AG09319 (cell line): ENCODE results near the gene KCNC3.

Experiments used
- DNase-seq: peaks from one replicate; pipeline ENCODE4 v3.0.0-alpha.2; 2010; ENCODE audit warnings: low read depth; ENCODE audit errors: extremely low read depth
- TF ChIP-seq, protein P1 (sequence below): IDR thresholded peaks from 2 replicates; pipeline ENCODE4 v1.5.1; 2011; ENCODE audit warnings: low read depth, mild to moderate bottlenecking, inconsistent platforms, low read length, moderate library complexity

The KCNC3 gene

DNA sequence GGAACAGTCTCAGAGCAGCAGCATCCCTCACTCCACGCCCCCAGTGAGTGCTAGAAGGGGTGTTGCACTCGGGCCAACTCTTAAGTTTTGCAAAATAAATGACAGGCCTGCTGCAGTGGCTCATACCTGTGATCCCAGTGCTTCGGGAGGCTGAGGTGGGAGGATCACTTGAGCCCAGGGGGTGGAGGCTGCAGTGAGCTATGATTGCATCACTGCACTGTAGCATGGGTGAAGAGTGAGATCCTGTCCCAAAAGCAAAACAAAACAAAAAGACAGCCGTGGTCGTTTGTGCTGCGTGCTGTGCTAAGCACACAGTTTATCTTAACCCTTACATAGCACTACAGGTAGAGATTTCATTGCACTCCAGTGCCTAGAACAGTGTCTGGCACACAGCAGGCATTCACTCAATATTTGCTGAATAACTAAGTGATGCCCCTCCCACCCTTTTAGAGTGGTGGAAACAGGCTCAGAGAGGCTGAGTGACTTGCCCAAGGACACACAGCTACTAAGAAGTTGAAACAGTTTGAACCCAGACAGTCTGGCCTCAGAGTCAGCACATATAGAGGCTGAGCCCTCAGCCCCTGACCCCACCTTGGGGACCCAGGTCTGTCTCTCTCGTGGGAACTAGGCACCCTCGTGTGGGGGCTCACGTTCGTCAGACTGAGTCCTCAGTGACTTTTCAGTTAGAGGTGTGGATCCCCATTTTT lies 18.3 kb downstream of the KCNC3 start:
- DNase-seq, result no peak
- TF ChIP-seq, protein P1, sequence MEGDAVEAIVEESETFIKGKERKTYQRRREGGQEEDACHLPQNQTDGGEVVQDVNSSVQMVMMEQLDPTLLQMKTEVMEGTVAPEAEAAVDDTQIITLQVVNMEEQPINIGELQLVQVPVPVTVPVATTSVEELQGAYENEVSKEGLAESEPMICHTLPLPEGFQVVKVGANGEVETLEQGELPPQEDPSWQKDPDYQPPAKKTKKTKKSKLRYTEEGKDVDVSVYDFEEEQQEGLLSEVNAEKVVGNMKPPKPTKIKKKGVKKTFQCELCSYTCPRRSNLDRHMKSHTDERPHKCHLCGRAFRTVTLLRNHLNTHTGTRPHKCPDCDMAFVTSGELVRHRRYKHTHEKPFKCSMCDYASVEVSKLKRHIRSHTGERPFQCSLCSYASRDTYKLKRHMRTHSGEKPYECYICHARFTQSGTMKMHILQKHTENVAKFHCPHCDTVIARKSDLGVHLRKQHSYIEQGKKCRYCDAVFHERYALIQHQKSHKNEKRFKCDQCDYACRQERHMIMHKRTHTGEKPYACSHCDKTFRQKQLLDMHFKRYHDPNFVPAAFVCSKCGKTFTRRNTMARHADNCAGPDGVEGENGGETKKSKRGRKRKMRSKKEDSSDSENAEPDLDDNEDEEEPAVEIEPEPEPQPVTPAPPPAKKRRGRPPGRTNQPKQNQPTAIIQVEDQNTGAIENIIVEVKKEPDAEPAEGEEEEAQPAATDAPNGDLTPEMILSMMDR, result no peak

DNA sequence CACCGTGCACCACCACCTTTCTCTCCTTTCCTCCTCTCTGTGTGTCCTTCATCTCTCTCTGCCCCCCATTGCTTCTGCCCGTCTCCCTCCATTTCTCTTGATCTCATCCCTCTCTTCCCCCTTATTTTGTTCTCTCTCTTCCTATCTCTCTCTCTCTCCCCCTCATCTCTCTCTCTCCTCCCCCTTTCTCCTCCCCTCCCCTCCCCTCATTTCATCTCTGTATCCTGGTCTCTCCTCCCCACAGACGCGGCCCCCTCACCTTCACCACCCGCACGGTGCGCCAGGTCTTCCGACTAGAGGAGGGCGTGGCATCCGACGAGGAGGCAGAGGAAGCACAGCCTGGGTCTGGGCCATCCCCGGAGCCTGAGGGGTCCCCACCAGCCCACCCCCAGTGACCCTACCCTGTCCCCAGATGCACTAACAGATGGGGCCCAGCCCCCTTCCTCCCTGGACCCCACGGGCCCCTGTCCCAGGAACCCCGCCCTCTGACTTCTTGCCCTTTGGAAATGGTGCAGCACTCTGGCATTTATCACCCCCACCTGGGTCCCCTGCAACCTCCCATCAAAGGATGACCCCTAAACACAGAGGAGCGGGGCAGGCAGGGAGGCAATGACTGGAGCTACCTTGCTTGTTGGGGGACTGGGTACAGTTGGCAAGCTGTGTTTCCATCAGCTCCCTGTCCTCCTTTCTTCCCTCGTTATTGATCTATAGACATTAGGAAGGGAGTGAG lies 19.6 kb downstream of the KCNC3 start:
- TF ChIP-seq, protein P1, result no peak
- DNase-seq, result no peak

DNA sequence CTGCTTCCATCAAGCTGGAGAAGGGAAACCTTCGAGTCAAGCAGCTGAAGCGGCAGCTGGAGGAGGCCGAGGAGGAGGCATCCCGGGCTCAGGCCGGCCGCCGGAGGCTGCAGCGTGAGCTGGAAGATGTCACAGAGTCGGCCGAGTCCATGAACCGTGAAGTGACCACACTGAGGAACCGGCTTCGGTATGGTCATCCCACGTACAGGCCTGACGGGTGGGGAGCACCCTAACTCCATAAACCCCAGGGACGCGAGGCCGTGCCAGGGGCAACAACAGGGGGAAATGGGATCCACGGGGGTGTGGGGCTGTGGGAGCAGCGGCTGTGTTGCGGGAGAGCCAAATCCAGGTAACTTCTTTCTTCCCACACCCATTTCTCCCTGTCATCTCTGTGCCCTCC lies 20.2 kb downstream of the KCNC3 start:
- DNase-seq, result no peak
- TF ChIP-seq, protein P1, result no peak

DNA sequence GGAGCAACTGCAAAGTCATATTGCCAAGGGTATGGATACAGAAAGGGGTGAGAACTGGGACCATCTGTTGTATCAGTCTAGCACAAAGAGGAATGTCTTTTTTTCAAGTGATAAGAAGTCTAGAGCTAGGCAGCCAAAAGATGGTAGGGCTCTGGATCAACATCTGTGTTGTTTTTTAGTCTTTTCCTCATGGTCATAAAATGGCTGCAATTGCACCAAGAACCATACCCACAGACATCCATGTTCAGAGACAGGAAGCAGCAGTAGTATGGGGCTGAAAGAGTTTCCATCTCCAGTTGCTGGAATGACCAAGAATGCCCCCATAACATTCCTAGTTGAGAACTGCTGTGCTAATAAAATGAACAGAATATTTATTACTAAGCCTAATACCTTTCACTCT lies 25.6 kb downstream of the KCNC3 start:
- TF ChIP-seq, protein P1, result no peak
- no peak for DNase-seq

DNA sequence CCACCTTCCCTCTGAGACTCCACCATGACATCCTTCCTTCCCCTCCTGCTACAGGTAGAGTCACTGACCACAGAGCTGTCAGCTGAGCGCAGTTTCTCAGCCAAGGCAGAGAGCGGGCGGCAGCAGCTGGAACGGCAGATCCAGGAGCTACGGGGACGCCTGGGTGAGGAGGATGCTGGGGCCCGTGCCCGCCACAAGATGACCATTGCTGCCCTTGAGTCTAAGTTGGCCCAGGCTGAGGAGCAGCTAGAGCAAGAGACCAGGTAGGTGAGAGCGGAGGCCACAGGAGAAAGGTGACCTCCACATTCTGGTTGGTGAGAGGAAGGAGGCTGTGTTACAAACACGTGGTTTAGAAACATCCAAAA lies 27.6 kb downstream of the KCNC3 start:
- TF ChIP-seq, protein P1, result no peak
- no peak for DNase-seq

DNA sequence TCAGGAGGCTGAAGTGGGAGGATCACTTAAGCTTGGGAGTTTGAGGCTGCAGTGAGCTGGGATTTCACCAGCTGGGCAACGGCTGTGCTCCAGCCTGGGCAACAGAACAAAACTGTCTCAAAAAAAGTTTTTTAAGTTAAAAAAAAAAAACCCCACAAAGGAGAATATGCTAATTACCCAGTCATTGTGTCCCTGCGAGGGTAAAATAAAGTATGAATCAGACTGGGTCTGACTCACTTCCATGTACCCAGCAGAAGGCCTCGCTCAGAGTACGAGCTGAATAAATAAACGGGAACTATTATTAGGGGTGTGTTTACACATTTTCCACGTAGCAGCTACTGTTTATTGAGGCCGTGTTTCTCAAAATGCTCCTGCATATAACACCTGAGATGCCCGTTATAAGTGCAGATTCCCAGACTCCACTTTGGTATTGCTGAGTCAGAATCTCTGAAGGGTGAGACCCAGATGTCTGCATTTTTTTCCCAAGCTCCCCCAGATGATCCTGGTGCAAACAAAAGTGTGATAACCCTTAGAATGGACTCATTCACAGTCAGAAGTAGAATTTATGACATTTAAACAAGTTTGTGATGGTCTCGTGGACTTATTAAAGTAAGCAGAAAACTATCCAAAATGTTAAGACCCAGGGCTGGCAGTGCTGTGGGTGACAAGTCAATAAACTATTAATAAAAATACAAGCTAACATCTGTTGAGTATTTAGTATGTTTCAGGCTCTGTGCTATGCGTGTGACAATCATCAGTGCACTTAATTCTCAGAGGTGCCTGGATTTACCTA lies 28.2 kb downstream of the KCNC3 start:
- TF ChIP-seq, protein P1, result no peak
- DNase-seq, result no peak

DNA sequence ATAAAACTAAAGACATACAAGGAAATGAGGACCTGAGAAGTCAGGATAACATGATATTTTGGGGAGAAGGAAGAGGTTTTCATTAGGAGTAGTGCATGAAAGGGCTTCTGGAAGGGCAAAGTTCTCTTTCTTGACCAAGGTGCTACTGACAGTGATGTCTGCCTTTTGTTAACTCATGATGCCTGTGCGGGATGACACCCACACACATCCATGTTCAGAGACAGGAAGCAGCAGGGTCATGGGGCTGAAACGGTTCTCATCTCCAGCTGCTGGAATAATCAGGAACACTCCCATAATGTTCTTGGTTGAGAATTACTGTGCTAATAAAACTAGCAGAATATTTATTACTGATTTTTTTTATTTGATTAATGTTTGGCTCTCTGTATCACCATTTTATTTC lies 29.1 kb downstream of the KCNC3 start:
- TF ChIP-seq, protein P1, result no peak
- DNase-seq, result no peak
